H9 (cell line): ENCODE data around the gene ZNF296. TPM values are rescaled to one million over a fixed set of nuclear protein-coding genes. Genes with fewer than 3 reads are reported as not detected.

ENCODE experiments used
- DNase-seq: peaks from one replicate; pipeline ENCODE4 v3.0.0-alpha.2; 2017
- H2AFZ ChIP-seq: one replicate; pipeline ENCODE4 v1.6.1; 2013; ENCODE audit warnings: mild to moderate bottlenecking, low read length, control low read depth, moderate library complexity
- H2AK5ac ChIP-seq: 2 replicates; pipeline ENCODE4 v1.6.1; 2013; ENCODE audit warnings: low read length, control low read depth, mixed read lengths; ENCODE audit not compliant: insufficient read length
- H2BK120ac ChIP-seq: one replicate; pipeline ENCODE4 v1.6.1; 2013; ENCODE audit warnings: low read depth, mild to moderate bottlenecking, low read length, control low read depth, inconsistent platforms; ENCODE audit not compliant: poor library complexity, severe bottlenecking
- H2BK12ac ChIP-seq: 2 replicates; pipeline ENCODE4 v1.6.1; 2013; ENCODE audit warnings: low read length, control low read depth, mixed read lengths, low read depth; ENCODE audit not compliant: insufficient read length
- H2BK15ac ChIP-seq: 2 replicates; pipeline ENCODE4 v1.6.1; 2013; ENCODE audit warnings: low read depth, low read length, control low read depth
- H2BK20ac ChIP-seq: one replicate; pipeline ENCODE4 v1.6.1; 2013; ENCODE audit warnings: low read depth, mild to moderate bottlenecking, low read length, control low read depth, inconsistent platforms; ENCODE audit not compliant: poor library complexity, severe bottlenecking
- H2BK5ac ChIP-seq: 2 replicates; pipeline ENCODE4 v1.6.1; 2013; ENCODE audit warnings: low read length, control low read depth, mixed read lengths; ENCODE audit not compliant: insufficient read length
- H3K14ac ChIP-seq: 2 replicates; pipeline ENCODE4 v1.6.1; 2013; ENCODE audit warnings: low read length, control low read depth; ENCODE audit not compliant: insufficient read depth
- H3K18ac ChIP-seq: 2 replicates; pipeline ENCODE4 v1.6.1; 2013; ENCODE audit warnings: low read depth, mild to moderate bottlenecking, mixed read lengths, low read length, control low read depth; ENCODE audit not compliant: insufficient read length
- H3K23ac ChIP-seq: 2 replicates; pipeline ENCODE4 v1.6.1; 2013; ENCODE audit warnings: low read length, control low read depth, mixed read lengths, low read depth; ENCODE audit not compliant: insufficient read length
- H3K23me2 ChIP-seq: 2 replicates; pipeline ENCODE4 v1.6.1; 2013; ENCODE audit warnings: low read depth, mild to moderate bottlenecking, mixed read lengths, low read length, control low read depth; ENCODE audit not compliant: insufficient read length, poor library complexity, severe bottlenecking
- H3K27ac ChIP-seq: 2 replicates; pipeline ENCODE4 v1.5.1; 2013; ENCODE audit warnings: low read length, control low read depth, mixed read lengths, low read depth; ENCODE audit not compliant: insufficient read length
- H3K27me3 ChIP-seq: 2 replicates; pipeline ENCODE4 v1.6.1; 2013; ENCODE audit warnings: low read length, control low read depth, inconsistent platforms; ENCODE audit not compliant: insufficient read depth
- H3K4ac ChIP-seq: 2 replicates; pipeline ENCODE4 v1.6.1; 2013; ENCODE audit warnings: low read depth, mild to moderate bottlenecking, control low read depth, inconsistent platforms, low read length, moderate library complexity
- H3K4me1 ChIP-seq: 2 replicates; pipeline ENCODE4 v1.6.1; 2013; ENCODE audit warnings: low read length, control low read depth, inconsistent platforms; ENCODE audit not compliant: insufficient read depth
- H3K4me2 ChIP-seq: 2 replicates; pipeline ENCODE4 v1.6.1; 2013; ENCODE audit warnings: low read length, control low read depth, mixed read lengths; ENCODE audit not compliant: insufficient read length, insufficient read depth
- H3K56ac ChIP-seq: 2 replicates; pipeline ENCODE4 v1.6.1; 2013; ENCODE audit warnings: low read depth, mild to moderate bottlenecking, mixed read lengths, low read length, control low read depth; ENCODE audit not compliant: insufficient read length
- H3K79me1 ChIP-seq: 2 replicates; pipeline ENCODE4 v1.6.1; 2013; ENCODE audit warnings: low read depth, mild to moderate bottlenecking, moderate library complexity, low read length, control low read depth, inconsistent platforms; ENCODE audit not compliant: insufficient read depth, poor library complexity, severe bottlenecking
- H3K79me2 ChIP-seq: 2 replicates; pipeline ENCODE4 v1.6.1; 2013; ENCODE audit warnings: low read length, control low read depth, inconsistent platforms; ENCODE audit not compliant: insufficient read depth
- H3K9ac ChIP-seq: 2 replicates; pipeline ENCODE4 v1.6.1; 2013; ENCODE audit warnings: low read length, control low read depth, mixed read lengths; ENCODE audit not compliant: insufficient read length; ENCODE audit errors: extremely low read depth
- H3K9me3 ChIP-seq: one replicate; pipeline ENCODE4 v1.6.1; 2013; ENCODE audit warnings: low read depth, low read length, inconsistent platforms; ENCODE audit not compliant: control insufficient read depth
- H3T11ph ChIP-seq: one replicate; pipeline ENCODE4 v1.6.1; 2013; ENCODE audit warnings: mild to moderate bottlenecking, low read length, control low read depth, inconsistent platforms
- H4K20me1 ChIP-seq: one replicate; pipeline ENCODE4 v1.6.1; 2013; ENCODE audit not compliant: control insufficient read depth, insufficient read length, insufficient read depth
- H4K5ac ChIP-seq: 2 replicates; pipeline ENCODE4 v1.6.1; 2013; ENCODE audit warnings: low read depth, mild to moderate bottlenecking, mixed read lengths, low read length, control low read depth; ENCODE audit not compliant: insufficient read length
- H4K8ac ChIP-seq: replicated peaks from 2 replicates; pipeline ENCODE4 v1.6.1; 2013; ENCODE audit warnings: low read length, control low read depth, mixed read lengths, low read depth; ENCODE audit not compliant: insufficient read length
- H4K91ac ChIP-seq: 2 replicates; pipeline ENCODE4 v1.6.1; 2013; ENCODE audit warnings: low read depth, mild to moderate bottlenecking, moderate library complexity, mixed read lengths, low read length, control low read depth; ENCODE audit not compliant: insufficient read length
- H3K27ac Mint-ChIP-seq, 3 experiments: 2 replicates in 2 of 3; 3 replicates in 1 of 3; pipeline ENCODE4 v1.8.0; 2020 to 2021; ENCODE audit warnings: mixed read lengths in 3 of 3, mild to moderate bottlenecking in 1 of 3, moderate library complexity in 1 of 3
- H3K27me3 Mint-ChIP-seq: 2 replicates; pipeline ENCODE4 v1.8.0; 2021; ENCODE audit warnings: low read depth, mild to moderate bottlenecking, moderate library complexity, mixed read lengths
- H3K36me3 Mint-ChIP-seq, 3 experiments: 2 replicates in 2 of 3; 3 replicates in 1 of 3; pipeline ENCODE4 v1.8.0; 2020 to 2021; ENCODE audit warnings: low read depth in 3 of 3, mixed read lengths in 3 of 3; ENCODE audit not compliant: insufficient read depth in 1 of 3
- H3K4me1 Mint-ChIP-seq, 2 experiments: 2 replicates each; pipeline ENCODE4 v1.8.0; 2020; ENCODE audit warnings: mixed read lengths in 2 of 2
- H3K4me3 Mint-ChIP-seq, 2 experiments: 2 replicates in 1 of 2; 3 replicates in 1 of 2; pipeline ENCODE4 v1.8.0; 2020 to 2021; ENCODE audit warnings: mild to moderate bottlenecking in 2 of 2, mixed read lengths in 2 of 2, moderate library complexity in 1 of 2
- H3K9me3 Mint-ChIP-seq, 2 experiments: 2 replicates in 1 of 2; 3 replicates in 1 of 2; pipeline ENCODE4 v1.8.0; 2020; ENCODE audit warnings: mild to moderate bottlenecking in 2 of 2, mixed read lengths in 2 of 2, moderate library complexity in 1 of 2
- CTCF ChIP-seq: fragments of 200-600 bp; sonication (generic); conservative IDR thresholded peaks from 3 replicates; pipeline ENCODE4 v1.8.0; 2021; ENCODE audit warnings: antibody characterized with exemption, mild to moderate bottlenecking
- WGBS: extraction: QIAGEN DNeasy Blood & Tissue Kit; methylation state at CpG from one replicate; pipeline ENCODE4 v1.1.7; 2013; ENCODE audit warnings: missing lambda C conversion rate, low lambda C conversion rate, mixed read lengths; ENCODE audit not compliant: insufficient read length; ENCODE audit errors: extremely low coverage; 5-methylcytosine and 5-hydroxymethylcytosine counted together
- total RNA-seq: library from RNA; stranded (reverse); gene quantifications from 2 replicates; pipeline ENCODE4 v1.2.1, GENCODE V29; 2021

ZNF296 gene
- total RNA-seq, 1 experiment from 2014 or later, result 14.8 TPM

- Histone ChIP-seq H3K9ac (no peak overlapping the region), H3K9me3 (no peaks in the 10 kb centered on the region), H3K79me2 (peaks cover 12% of the 10 kb centered on the region; the same call in 1 of the 2 replicates), H4K91ac (no peak overlapping the region), H3K27me3 (no peaks in the 10 kb centered on the region), H2BK15ac (no peak overlapping the region), H2BK120ac (no peak overlapping the region), H2AFZ (no peak overlapping the region), H3K14ac (no peak overlapping the region; the same call in 1 of the 2 replicates), H3K79me1 (no peaks in the 10 kb centered on the region), H2BK5ac (no peak overlapping the region), H3K56ac (no peak overlapping the region), H3K27ac (no peak overlapping the region), H3K4ac (no peak overlapping the region), H2AK5ac (no peak overlapping the region), H3K23me2 (no peaks in the 10 kb centered on the region), H3K18ac (no peak overlapping the region), H4K20me1 (peaks cover 3% of the 10 kb centered on the region), H3K4me2 (no peak overlapping the region), H3T11ph (no peak overlapping the region), H4K5ac (no peak overlapping the region), H3K23ac (no peak overlapping the region), H3K4me1 (no peaks in the 10 kb centered on the region), H2BK20ac (no peak overlapping the region), H2BK12ac (no peak overlapping the region), H4K8ac (no peak overlapping the region)
- no peaks in the 10 kb centered on the region for H3K27me3 Mint-ChIP-seq
- no CpG with 5 or more reads among the region's 5 CpGs for WGBS
- no peak for TF ChIP-seq CTCF
- DNase-seq, result no peak
- peak overlapping the region in 2 of 3 experiments; percentile 17 to 57; a peak in 2 of 7 replicates for H3K27ac Mint-ChIP-seq
- peaks cover 0 to 4% (median 0%) of the 10 kb centered on the region in 3 experiments; a peak in 2 of 7 replicates for H3K36me3 Mint-ChIP-seq
- H3K4me1 Mint-ChIP-seq, result peaks cover 2 to 23% of the 10 kb centered on the region in 2 experiments
- H3K4me3 Mint-ChIP-seq, result no peak overlapping the region
- no peaks in the 10 kb centered on the region for H3K9me3 Mint-ChIP-seq
Measured at GRCh38 chr19:45110851-45111266, 34.6 kb upstream of the ZNF296 start.
